Measurements from ENCODE around the gene NAP1L1. TPM values are rescaled to one million over a fixed set of nuclear protein-coding genes. Genes with fewer than 3 reads are reported as not detected.

The NAP1L1 gene
- total RNA-seq, 1 donor from 2014 or later, result 687 TPM

DNA sequence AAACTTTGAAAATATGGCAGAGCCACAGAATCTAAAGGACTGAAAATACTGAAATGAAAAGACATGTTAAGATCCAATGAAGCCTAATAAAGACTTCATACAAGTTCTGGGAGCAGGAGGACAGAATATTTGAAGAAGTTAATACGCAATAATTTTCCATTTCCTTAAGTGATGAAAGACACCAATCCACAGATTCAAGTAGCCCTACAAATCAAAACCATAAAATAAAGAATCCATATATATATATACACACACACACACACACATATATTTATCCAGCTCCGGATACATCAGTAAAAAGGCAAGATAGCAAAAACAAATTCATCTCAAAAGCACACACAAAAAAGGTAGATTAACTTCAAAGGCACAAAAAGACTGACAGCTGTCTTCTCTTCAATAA is 5.7 kb downstream of the NAP1L1 start:
- H4K20me1 ChIP-seq (ENCODE audit: insufficient read depth, low read length), result peaks cover 93% of the 10 kb centered on the region
- no peak overlapping the region for H3K27ac Mint-ChIP-seq (ENCODE audit: unreplicated experiment)

DNA sequence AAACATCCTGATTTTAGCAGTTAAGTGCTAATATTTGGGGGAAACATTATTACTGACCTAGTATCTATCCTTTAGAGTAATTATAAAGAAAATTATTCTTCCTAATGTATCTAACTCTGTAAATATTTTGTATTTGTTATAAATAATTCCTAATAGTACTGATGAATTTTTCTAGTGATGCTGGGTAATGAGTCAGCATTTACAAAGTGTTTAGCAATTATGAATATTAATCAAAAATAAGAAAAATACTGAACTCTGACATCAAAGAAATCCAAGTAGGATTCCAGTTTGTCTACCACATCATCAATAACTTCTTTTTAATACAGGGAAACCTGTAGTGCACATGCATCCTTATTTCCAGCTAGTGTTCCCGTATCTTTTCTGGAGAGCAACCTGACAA is 9.0 kb downstream of the NAP1L1 start:
- Histone ChIP-seq H3K27ac (ENCODE audit: low read depth, low read length) (no peak overlapping the region), H3K9me3 (ENCODE audit: insufficient read depth, low read depth, low read length) (no peaks in the 10 kb centered on the region), H4K20me1 (ENCODE audit: insufficient read depth, low read length) (peaks cover 90% of the 10 kb centered on the region), H3K9ac (ENCODE audit: low read length) (no peak overlapping the region), H3K4me1 (ENCODE audit: insufficient read depth, low read length) (no peaks in the 10 kb centered on the region), H2AFZ (ENCODE audit: low read depth, low read length) (no peak overlapping the region), H3K4me2 (ENCODE audit: low read length) (no peak overlapping the region), H3K27me3 (ENCODE audit: insufficient read depth, low read length) (no peaks in the 10 kb centered on the region), H3K4me3 (ENCODE audit: insufficient read depth, low read depth, low read length) (no peak overlapping the region), H3K36me3 (ENCODE audit: insufficient read depth, low read length) (peaks cover 22% of the 10 kb centered on the region), H3K79me2 (ENCODE audit: insufficient read depth, low read length) (peaks cover 100% of the 10 kb centered on the region)
- Mint-ChIP-seq H3K9me3 (ENCODE audit: unreplicated experiment) (no peaks in the 10 kb centered on the region), H3K27ac (ENCODE audit: unreplicated experiment) (no peak overlapping the region), H3K36me3 (ENCODE audit: low read depth, unreplicated experiment) (peaks cover 12% of the 10 kb centered on the region), H3K4me3 (ENCODE audit: unreplicated experiment) (no peak overlapping the region), H3K27me3 (ENCODE audit: low read depth, unreplicated experiment) (no peaks in the 10 kb centered on the region), H3K4me1 (ENCODE audit: low read depth, unreplicated experiment) (peaks cover 37% of the 10 kb centered on the region)
- TF ChIP-seq, protein P1, sequence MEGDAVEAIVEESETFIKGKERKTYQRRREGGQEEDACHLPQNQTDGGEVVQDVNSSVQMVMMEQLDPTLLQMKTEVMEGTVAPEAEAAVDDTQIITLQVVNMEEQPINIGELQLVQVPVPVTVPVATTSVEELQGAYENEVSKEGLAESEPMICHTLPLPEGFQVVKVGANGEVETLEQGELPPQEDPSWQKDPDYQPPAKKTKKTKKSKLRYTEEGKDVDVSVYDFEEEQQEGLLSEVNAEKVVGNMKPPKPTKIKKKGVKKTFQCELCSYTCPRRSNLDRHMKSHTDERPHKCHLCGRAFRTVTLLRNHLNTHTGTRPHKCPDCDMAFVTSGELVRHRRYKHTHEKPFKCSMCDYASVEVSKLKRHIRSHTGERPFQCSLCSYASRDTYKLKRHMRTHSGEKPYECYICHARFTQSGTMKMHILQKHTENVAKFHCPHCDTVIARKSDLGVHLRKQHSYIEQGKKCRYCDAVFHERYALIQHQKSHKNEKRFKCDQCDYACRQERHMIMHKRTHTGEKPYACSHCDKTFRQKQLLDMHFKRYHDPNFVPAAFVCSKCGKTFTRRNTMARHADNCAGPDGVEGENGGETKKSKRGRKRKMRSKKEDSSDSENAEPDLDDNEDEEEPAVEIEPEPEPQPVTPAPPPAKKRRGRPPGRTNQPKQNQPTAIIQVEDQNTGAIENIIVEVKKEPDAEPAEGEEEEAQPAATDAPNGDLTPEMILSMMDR (IDR thresholded peaks at IDR 0.05; ENCODE audit: insufficient read depth, low read depth, low read length), result no peak
- TF ChIP-seq EZH2 (IDR thresholded peaks at IDR 0.05; ENCODE audit: insufficient read depth, low read length), result no peak
- no peak for DNase-seq (ENCODE audit: low read depth)
- FAIRE-seq, result no peak

More for the DNA sequence above, 5.7 kb downstream of the NAP1L1 start:
- no peak overlapping the region for H3K4me2 ChIP-seq (ENCODE audit: low read length)
- H3K4me1 Mint-ChIP-seq (ENCODE audit: low read depth, unreplicated experiment), result peaks cover 35% of the 10 kb centered on the region
- peaks cover 100% of the 10 kb centered on the region for H3K79me2 ChIP-seq (ENCODE audit: insufficient read depth, low read length)
- TF ChIP-seq EZH2 (IDR thresholded peaks at IDR 0.05; ENCODE audit: insufficient read depth, low read length), result no peak
- TF ChIP-seq, protein P1 (IDR thresholded peaks at IDR 0.05; ENCODE audit: insufficient read depth, low read depth, low read length), result no peak
- H3K27me3 ChIP-seq (ENCODE audit: insufficient read depth, low read length), result no peaks in the 10 kb centered on the region
- H3K9me3 ChIP-seq (ENCODE audit: insufficient read depth, low read depth, low read length), result no peaks in the 10 kb centered on the region
- peaks cover 7% of the 10 kb centered on the region for H3K4me1 ChIP-seq (ENCODE audit: insufficient read depth, low read length)
- no peak for DNase-seq (ENCODE audit: low read depth)
- H2AFZ ChIP-seq (ENCODE audit: low read depth, low read length), result no peak overlapping the region
- H3K36me3 Mint-ChIP-seq (ENCODE audit: low read depth, unreplicated experiment), result peaks cover 2% of the 10 kb centered on the region
- H3K9ac ChIP-seq (ENCODE audit: low read length), result no peak overlapping the region
- no peak overlapping the region for H3K27ac ChIP-seq (ENCODE audit: low read depth, low read length)
- no peaks in the 10 kb centered on the region for H3K9me3 Mint-ChIP-seq (ENCODE audit: unreplicated experiment)
- peaks cover 4% of the 10 kb centered on the region for H3K36me3 ChIP-seq (ENCODE audit: insufficient read depth, low read length)
- no peak for FAIRE-seq
- no peak overlapping the region for H3K4me3 ChIP-seq (ENCODE audit: insufficient read depth, low read depth, low read length)
- H3K4me3 Mint-ChIP-seq (ENCODE audit: unreplicated experiment), result peak overlapping the region; percentile 72
- no peaks in the 10 kb centered on the region for H3K27me3 Mint-ChIP-seq (ENCODE audit: low read depth, unreplicated experiment)

DNA sequence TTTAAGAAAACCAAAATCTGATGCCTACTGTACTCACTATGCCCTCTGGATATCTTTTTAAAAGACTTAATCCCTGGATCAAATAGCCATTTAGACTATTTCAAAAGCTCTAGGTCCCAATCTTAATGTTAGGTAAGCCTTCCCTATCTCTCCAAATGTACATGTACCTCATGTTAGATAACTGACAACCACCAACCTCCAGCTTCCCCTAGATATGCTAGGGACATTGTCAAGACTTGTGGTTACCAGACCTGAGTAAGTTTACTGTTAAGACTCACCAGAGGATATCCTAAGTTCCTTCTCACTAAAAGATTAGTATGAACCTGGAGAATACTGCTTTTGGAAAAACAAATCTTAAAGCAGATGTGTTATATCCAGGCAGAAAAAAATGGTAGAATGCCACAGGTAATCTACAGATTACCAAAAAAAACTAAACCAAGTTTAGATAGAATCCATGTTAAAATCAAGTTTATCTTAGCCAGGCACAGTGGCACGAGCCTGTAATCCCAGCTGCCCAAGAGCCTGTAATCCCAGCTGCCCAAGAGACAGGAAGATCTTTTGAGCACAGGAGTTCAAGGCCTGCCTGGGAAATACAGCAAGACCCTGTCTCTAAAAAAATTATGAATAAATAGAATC is 9.7 kb downstream of the NAP1L1 start:
- peaks cover 35% of the 10 kb centered on the region for H3K4me1 Mint-ChIP-seq (ENCODE audit: low read depth, unreplicated experiment)

More for the DNA sequence above, 9.7 kb downstream of the NAP1L1 start:
- TF ChIP-seq EZH2 (IDR thresholded peaks at IDR 0.05; ENCODE audit: insufficient read depth, low read length), result no peak
- TF ChIP-seq, protein P1 (IDR thresholded peaks at IDR 0.05; ENCODE audit: insufficient read depth, low read depth, low read length), result no peak
- peak overlapping the region; percentile 31 for H3K4me3 Mint-ChIP-seq (ENCODE audit: unreplicated experiment)
- peaks cover 100% of the 10 kb centered on the region for H3K79me2 ChIP-seq (ENCODE audit: insufficient read depth, low read length)
- DNase-seq (ENCODE audit: low read depth) (no peak), FAIRE-seq (no peak)
- no peaks in the 10 kb centered on the region for H3K9me3 Mint-ChIP-seq (ENCODE audit: unreplicated experiment)
- peaks cover 14% of the 10 kb centered on the region for H3K36me3 Mint-ChIP-seq (ENCODE audit: low read depth, unreplicated experiment)
- H4K20me1 ChIP-seq (ENCODE audit: insufficient read depth, low read length), result peaks cover 90% of the 10 kb centered on the region
- H3K4me1 ChIP-seq (ENCODE audit: insufficient read depth, low read length), result no peaks in the 10 kb centered on the region
- H3K4me3 ChIP-seq (ENCODE audit: insufficient read depth, low read depth, low read length), result no peak overlapping the region
- no peaks in the 10 kb centered on the region for H3K27me3 ChIP-seq (ENCODE audit: insufficient read depth, low read length)
- no peak overlapping the region for H3K27ac ChIP-seq (ENCODE audit: low read depth, low read length)
- H3K9ac ChIP-seq (ENCODE audit: low read length), result no peak overlapping the region
- H3K27ac Mint-ChIP-seq (ENCODE audit: unreplicated experiment), result no peak overlapping the region
- no peaks in the 10 kb centered on the region for H3K27me3 Mint-ChIP-seq (ENCODE audit: low read depth, unreplicated experiment)
- peaks cover 23% of the 10 kb centered on the region for H3K36me3 ChIP-seq (ENCODE audit: insufficient read depth, low read length)
- H3K9me3 ChIP-seq (ENCODE audit: insufficient read depth, low read depth, low read length), result no peaks in the 10 kb centered on the region
- no peak overlapping the region for H3K4me2 ChIP-seq (ENCODE audit: low read length)
- no peak overlapping the region for H2AFZ ChIP-seq (ENCODE audit: low read depth, low read length)
